ENCODE data around the gene PPP1R2C.

PPP1R2C gene

GRCh38 chrX:42778096-42778495 is at the start of gene PPP1R2C:
Gene PPP1R2C, minus strand, starts transcription at chrX:42778163. Its CDS starts 84 bp downstream, at chrX:42778079.
- no peak for DNase-seq (ENCODE audit: low read depth)

- no peak for DNase-seq (ENCODE audit: low read depth)
These were observed 47.2 kb upstream of the PPP1R2C start for GRCh38 chrX:42825201-42825600.

- DNase-seq (ENCODE audit: low read depth) = no peak
These were observed 46.6 kb upstream of the PPP1R2C start for GRCh38 chrX:42824541-42824940.

- DNase-seq (ENCODE audit: low read depth) = no peak
These were observed 45.5 kb upstream of the PPP1R2C start for GRCh38 chrX:42823443-42823842.

- no peak for DNase-seq (ENCODE audit: low read depth)
These were observed 44.0 kb upstream of the PPP1R2C start for GRCh38 chrX:42821803-42822443.

GRCh38 chrX:42818151-42818921 is 40.4 kb upstream of the PPP1R2C start:
- no peak for DNase-seq (ENCODE audit: low read depth)

GRCh38 chrX:42809569-42809968 is 31.6 kb upstream of the PPP1R2C start:
- DNase-seq (ENCODE audit: low read depth) = no peak

- DNase-seq (ENCODE audit: low read depth) = no peak
These were observed 29.4 kb upstream of the PPP1R2C start for GRCh38 chrX:42807393-42807792.

- no peak for DNase-seq (ENCODE audit: low read depth)
These were observed 26.6 kb upstream of the PPP1R2C start for GRCh38 chrX:42804524-42804923.

- DNase-seq (ENCODE audit: low read depth) = no peak
These were observed 25.4 kb upstream of the PPP1R2C start for GRCh38 chrX:42803320-42803719.

GRCh38 chrX:42797651-42798269 is 19.8 kb upstream of the PPP1R2C start:
- no peak for DNase-seq (ENCODE audit: low read depth)

- no peak for DNase-seq (ENCODE audit: low read depth)
These were observed 5.5 kb upstream of the PPP1R2C start for GRCh38 chrX:42783451-42783850.

- no peak for DNase-seq (ENCODE audit: low read depth)
These were observed 1.8 kb downstream of the PPP1R2C start for GRCh38 chrX:42776195-42776594.

GRCh38 chrX:42772874-42773273 is 5.1 kb downstream of the PPP1R2C start:
- DNase-seq (ENCODE audit: low read depth) = no peak

- no peak for DNase-seq (ENCODE audit: low read depth)
These were observed 6.2 kb downstream of the PPP1R2C start for GRCh38 chrX:42771506-42772335.

GRCh38 chrX:42770566-42770965 is 7.4 kb downstream of the PPP1R2C start:
- DNase-seq (ENCODE audit: low read depth) = no peak

GRCh38 chrX:42759881-42760280 is 18.1 kb downstream of the PPP1R2C start:
- no peak for DNase-seq (ENCODE audit: low read depth)

- no peak for DNase-seq (ENCODE audit: low read depth)
These were observed 22.1 kb downstream of the PPP1R2C start for GRCh38 chrX:42755815-42756214.

- no peak for DNase-seq (ENCODE audit: low read depth)
These were observed 23.4 kb downstream of the PPP1R2C start for GRCh38 chrX:42754603-42755002.

GRCh38 chrX:42754115-42754514 is 23.8 kb downstream of the PPP1R2C start:
- no peak for DNase-seq (ENCODE audit: low read depth)

GRCh38 chrX:42752730-42753129 is 25.2 kb downstream of the PPP1R2C start:
- no peak for DNase-seq (ENCODE audit: low read depth)

GRCh38 chrX:42751573-42751972 is 26.4 kb downstream of the PPP1R2C start:
- DNase-seq (ENCODE audit: low read depth) = no peak

All from stimulated activated CD8-positive, alpha-beta memory T cell treated with anti-CD3 and anti-CD28 coated beads, Interleukin-15, amount 100 ng/mL, for 1 hour (primary cell).